Psoas muscle (tissue), 8 donors: Measurements from ENCODE around the gene PCLO. TPM values are rescaled to one million over a fixed set of nuclear protein-coding genes. Genes with fewer than 3 reads are reported as not detected.

Experiments
- ATAC-seq, 4 donors: fragments of 200-7000 bp; cut with Tn5 transposase; one replicate each; pipeline ENCODE4 v1.9.1; 2020; ENCODE audit warnings: moderate library complexity in 3 of 4, mild to moderate bottlenecking in 2 of 4
- DNase-seq, 2 donors: peaks; one replicate each; pipeline ENCODE4 v3.0.0-alpha.2; 2020
- H3K27ac ChIP-seq: fragments of 200-600 bp; one replicate; pipeline ENCODE4 v1.8.0; 2022
- H3K27me3 ChIP-seq, 3 donors: fragments of 200-600 bp in 1 of 3; one replicate each; pipeline versions ENCODE4 v1.6.1 to v1.8.0; 2013 to 2022; ENCODE audit warnings: low read length in 2 of 3, mild to moderate bottlenecking in 2 of 3, moderate library complexity in 1 of 3; ENCODE audit not compliant: insufficient read depth in 3 of 3
- H3K36me3 ChIP-seq, 2 donors: fragments of 200-600 bp in 1 of 2; one replicate each; pipeline versions ENCODE4 v1.6.1 to v1.8.0; 2013 to 2022; ENCODE audit warnings: low read depth in 1 of 2, mild to moderate bottlenecking in 1 of 2, moderate library complexity in 1 of 2; ENCODE audit not compliant: insufficient read depth in 1 of 2
- H3K4me1 ChIP-seq: fragments of 200-600 bp; one replicate; pipeline ENCODE4 v1.8.0; 2022
- H3K4me3 ChIP-seq: fragments of 200-600 bp; one replicate; pipeline ENCODE4 v1.8.0; 2022; ENCODE audit warnings: mild to moderate bottlenecking
- H3K9me3 ChIP-seq: fragments of 200-600 bp; one replicate; pipeline ENCODE4 v1.8.0; 2022
- WGBS, 3 donors: extraction: QIAGEN DNeasy Blood & Tissue Kit; methylation state at CpG; one replicate each; pipeline versions ENCODE4 v1.1.6 to v1.1.7; 2013; 5-methylcytosine and 5-hydroxymethylcytosine counted together
- intact Hi-C, 2 donors: fragments of 100-400 bp; cut with DNase I; formaldehyde crosslinking; loops; one replicate each; pipeline versions ENCODE4 v1.11.0 to v1.14.2; 2022
- polyA plus RNA-seq, 3 donors: library from polyadenylated mRNA; stranded (reverse); fragments of 200-250 nt; gene quantifications; one replicate each; pipeline ENCODE4 v1.2.3, GENCODE V29; 2013
- total RNA-seq, 4 donors: library from RNA; stranded (reverse); fragmentation: NEBNext Ultra II Directional in 2 of 4; extraction: Animal tissue kit (Norgen Biotek cat#: 25700) in 2 of 4; gene quantifications; one replicate each; pipeline versions ENCODE4 v1.2.1 to v1.2.4, GENCODE V29; 2021 to 2023
- TF ChIP-seq, protein P1 (sequence below): fragments of 200-600 bp; IDR thresholded peaks from one replicate; pipeline ENCODE4 v1.8.0; 2022; ENCODE audit warnings: antibody characterized with exemption
- donor health status: healthy with polysubstance abuse.
- donor health status: DM: no; HTN: no; CAD: no; lungs with moderate emphysema.
- donor health status: Bipolar disorder and iron deficiency.
- donor health status: healthy.
- donor health status: DM: yes; HTN: yes; CAD: no.
- donor health status: DM: no; HTN: no; CAD: no.
- donor health status: DM: no; HTN: no; CAD: no.
- donor health status: DM: yes; HTN: yes; CAD: no.

Gene PCLO
- total and polyA plus RNA-seq, 7 donors = 0.03 to 0.46 (median 0.08) TPM; not detected in 3

DNA sequence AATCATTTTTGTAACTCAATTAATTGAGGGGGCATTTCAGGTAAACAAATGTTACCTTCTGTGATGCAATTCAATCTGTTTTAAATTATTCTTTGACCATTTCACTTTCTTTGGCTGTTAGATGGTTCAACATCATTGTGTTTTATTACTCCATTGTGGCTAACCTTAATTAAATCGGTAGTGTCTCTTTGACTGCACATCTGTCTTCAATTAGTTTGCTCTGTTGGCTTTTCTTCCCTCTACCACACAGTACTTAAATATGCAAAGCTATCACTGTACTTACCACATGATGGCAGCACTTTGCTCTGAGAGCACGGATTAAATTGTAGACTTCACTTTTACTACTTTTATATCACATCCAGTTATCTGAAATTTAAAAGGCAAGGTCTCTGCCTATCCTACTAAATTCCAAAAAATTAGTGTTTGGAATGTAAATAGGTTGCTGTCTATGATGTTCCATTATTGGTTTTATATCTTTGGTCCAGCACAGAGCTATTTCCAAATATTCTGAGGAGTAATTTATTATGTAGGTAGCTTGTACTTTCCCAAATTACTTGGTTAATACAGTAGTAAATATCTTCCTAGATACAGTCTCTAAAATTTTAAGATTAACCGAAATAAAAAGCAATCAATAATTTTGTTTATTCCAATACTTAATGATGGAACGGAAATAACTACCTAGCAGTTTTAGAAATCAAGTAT is 352.0 kb downstream of the PCLO start:
- no peak for DNase-seq
- TF ChIP-seq, protein P1, sequence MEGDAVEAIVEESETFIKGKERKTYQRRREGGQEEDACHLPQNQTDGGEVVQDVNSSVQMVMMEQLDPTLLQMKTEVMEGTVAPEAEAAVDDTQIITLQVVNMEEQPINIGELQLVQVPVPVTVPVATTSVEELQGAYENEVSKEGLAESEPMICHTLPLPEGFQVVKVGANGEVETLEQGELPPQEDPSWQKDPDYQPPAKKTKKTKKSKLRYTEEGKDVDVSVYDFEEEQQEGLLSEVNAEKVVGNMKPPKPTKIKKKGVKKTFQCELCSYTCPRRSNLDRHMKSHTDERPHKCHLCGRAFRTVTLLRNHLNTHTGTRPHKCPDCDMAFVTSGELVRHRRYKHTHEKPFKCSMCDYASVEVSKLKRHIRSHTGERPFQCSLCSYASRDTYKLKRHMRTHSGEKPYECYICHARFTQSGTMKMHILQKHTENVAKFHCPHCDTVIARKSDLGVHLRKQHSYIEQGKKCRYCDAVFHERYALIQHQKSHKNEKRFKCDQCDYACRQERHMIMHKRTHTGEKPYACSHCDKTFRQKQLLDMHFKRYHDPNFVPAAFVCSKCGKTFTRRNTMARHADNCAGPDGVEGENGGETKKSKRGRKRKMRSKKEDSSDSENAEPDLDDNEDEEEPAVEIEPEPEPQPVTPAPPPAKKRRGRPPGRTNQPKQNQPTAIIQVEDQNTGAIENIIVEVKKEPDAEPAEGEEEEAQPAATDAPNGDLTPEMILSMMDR = peak; percentile 31
- no peaks in the 10 kb centered on the region for H3K4me1 ChIP-seq
- no peak overlapping the region for H3K4me3 ChIP-seq
- H3K27me3 ChIP-seq = no peaks in the 10 kb centered on the region
- H3K9me3 ChIP-seq = no peaks in the 10 kb centered on the region
- ATAC-seq = no peak
- H3K36me3 ChIP-seq = no peaks in the 10 kb centered on the region
- H3K27ac ChIP-seq = no peak overlapping the region
- intact Hi-C loops = no loop called here
- 31 to 36% (median 34%) methylated on average over 4 of the region's 4 CpGs for WGBS, 3 donors

DNA sequence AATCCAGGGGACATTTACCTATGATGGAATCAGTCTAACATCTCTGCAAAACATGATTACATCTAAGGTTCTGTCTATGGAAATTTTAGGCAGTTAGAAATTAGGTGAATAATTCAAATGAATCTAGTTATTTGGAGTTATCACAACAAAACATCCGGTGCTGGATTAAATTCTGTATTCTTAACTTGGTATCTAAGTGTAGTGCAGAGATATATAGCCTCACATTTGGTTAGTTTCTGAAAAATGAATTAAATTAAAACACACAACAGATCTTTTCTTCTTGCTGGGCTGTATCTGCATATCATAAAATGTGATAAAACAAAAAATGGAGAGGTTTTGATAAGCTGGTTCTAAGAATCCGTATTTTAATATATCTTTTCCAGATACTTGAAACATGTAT is 354.1 kb downstream of the PCLO start:
- 81 to 85% (median 84%) methylated on average over 2 of the region's 2 CpGs for WGBS, 3 donors
- H3K4me3 ChIP-seq = no peak overlapping the region
- no peaks in the 10 kb centered on the region for H3K36me3 ChIP-seq
- TF ChIP-seq, protein P1 = no peak
- intact Hi-C loops = no loop called here
- no peaks in the 10 kb centered on the region for H3K9me3 ChIP-seq
- ATAC-seq (no peak), DNase-seq (no peak)
- H3K4me1 ChIP-seq = no peaks in the 10 kb centered on the region
- H3K27me3 ChIP-seq = no peaks in the 10 kb centered on the region
- H3K27ac ChIP-seq = no peak overlapping the region

DNA sequence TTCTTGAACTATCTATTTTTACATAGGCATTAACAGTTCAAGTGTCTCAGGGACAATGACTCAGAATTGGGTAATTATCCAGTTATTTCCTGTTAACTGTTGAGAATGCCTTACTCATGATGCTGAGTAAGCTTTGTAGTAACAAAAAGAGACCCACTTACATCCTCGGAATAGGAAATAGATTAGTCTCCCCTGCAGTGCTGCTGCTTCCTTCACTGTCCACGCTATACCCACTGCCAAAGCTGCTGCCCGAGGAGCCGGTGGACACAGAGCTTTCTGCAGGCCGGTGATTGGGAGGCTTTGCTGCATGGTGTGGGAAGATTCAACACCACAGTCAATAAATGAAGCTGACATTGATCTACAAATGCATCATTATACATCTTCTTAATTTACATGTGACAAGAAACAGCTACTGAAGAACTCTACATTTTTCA is 357.1 kb downstream of the PCLO start:
- DNase-seq (no peak), ATAC-seq (no peak)
- intact Hi-C loops = no loop called here
- Histone ChIP-seq H3K36me3 (no peaks in the 10 kb centered on the region), H3K4me1 (no peaks in the 10 kb centered on the region), H3K4me3 (no peak overlapping the region), H3K27ac (no peak overlapping the region), H3K27me3 (no peaks in the 10 kb centered on the region), H3K9me3 (no peaks in the 10 kb centered on the region)
- TF ChIP-seq, protein P1 = no peak
- 42 to 54% (median 46%) methylated on average over 5 of the region's 5 CpGs for WGBS, 3 donors

DNA sequence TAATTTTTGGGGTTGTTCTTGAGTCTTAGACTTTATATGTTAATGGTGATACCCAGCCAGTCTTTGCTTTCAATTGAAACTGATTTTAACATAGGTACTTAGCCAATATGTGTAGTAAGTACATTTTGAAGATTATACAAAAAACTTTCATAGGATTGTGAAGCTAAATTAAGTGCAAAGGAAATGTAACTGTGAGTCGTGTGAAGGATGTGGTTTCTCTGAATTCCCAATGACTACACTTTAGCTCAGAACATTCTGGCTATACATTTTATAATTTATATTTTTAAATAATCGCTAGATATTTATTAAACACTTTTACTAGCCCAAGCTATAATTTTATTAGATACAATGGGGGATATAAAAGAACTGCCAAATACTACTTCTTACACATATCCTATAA is 359.3 kb downstream of the PCLO start:
- no peak for ATAC-seq
- TF ChIP-seq, protein P1 = no peak
- DNase-seq = no peak
- H3K36me3 ChIP-seq = no peaks in the 10 kb centered on the region
- H3K27ac ChIP-seq = no peak overlapping the region
- intact Hi-C loops = no loop called here
- no peaks in the 10 kb centered on the region for H3K9me3 ChIP-seq
- WGBS, 3 donors = 72 to 86% (median 80%) methylated on average over 2 of the region's 2 CpGs
- no peak overlapping the region for H3K4me3 ChIP-seq
- no peaks in the 10 kb centered on the region for H3K27me3 ChIP-seq
- H3K4me1 ChIP-seq = no peaks in the 10 kb centered on the region
